GM12865 (cell line): ENCODE data around the gene RASGEF1B.

Experiments used
- DNase-seq: peaks from one replicate; pipeline ENCODE4 v3.0.0; 2010; ENCODE audit warnings: low read depth
- H3K4me3 ChIP-seq: 2 replicates; pipeline ENCODE4 v1.5.1; 2011; ENCODE audit warnings: mild to moderate bottlenecking, low read depth, low read length, control low read depth
- CTCF ChIP-seq: IDR thresholded peaks from 2 replicates; pipeline ENCODE4 v1.5.1; 2011; ENCODE audit warnings: low read length, control low read depth, low read depth, inconsistent platforms; ENCODE audit not compliant: insufficient read depth; ENCODE audit errors: missing control alignments

The RASGEF1B gene

GRCh38 chr4:81466841-81467671 is 4.7 kb downstream of the RASGEF1B start:
- peak; percentile 78 for TF ChIP-seq CTCF
- DNase-seq = peak; percentile 72
- H3K4me3 ChIP-seq = no peak overlapping the region

GRCh38 chr4:81465406-81466340 is 6.0 kb downstream of the RASGEF1B start:
- TF ChIP-seq CTCF = no peak
- no peak overlapping the region for H3K4me3 ChIP-seq
- DNase-seq = no peak

GRCh38 chr4:81460834-81461233 is 10.9 kb downstream of the RASGEF1B start:
- no peak for DNase-seq
- TF ChIP-seq CTCF = no peak
- H3K4me3 ChIP-seq = no peak overlapping the region

GRCh38 chr4:81460191-81460701 is 11.5 kb downstream of the RASGEF1B start:
- no peak for DNase-seq
- no peak overlapping the region for H3K4me3 ChIP-seq
- no peak for TF ChIP-seq CTCF

GRCh38 chr4:81459228-81459627 is 12.5 kb downstream of the RASGEF1B start:
- no peak for TF ChIP-seq CTCF
- H3K4me3 ChIP-seq = no peak overlapping the region
- no peak for DNase-seq

- no peak overlapping the region for H3K4me3 ChIP-seq
- TF ChIP-seq CTCF = no peak
- no peak for DNase-seq
These were observed 13.7 kb downstream of the RASGEF1B start for GRCh38 chr4:81457921-81458520.
